GM19099 (cell line): ENCODE results near the gene COL4A2.

Experiments used
- POLR2A ChIP-seq: IDR thresholded peaks from 3 replicates; pipeline ENCODE4 v1.6.1; 2011; ENCODE audit warnings: low read depth; ENCODE audit not compliant: insufficient read length; ENCODE audit errors: extremely low read depth

The COL4A2 gene

DNA sequence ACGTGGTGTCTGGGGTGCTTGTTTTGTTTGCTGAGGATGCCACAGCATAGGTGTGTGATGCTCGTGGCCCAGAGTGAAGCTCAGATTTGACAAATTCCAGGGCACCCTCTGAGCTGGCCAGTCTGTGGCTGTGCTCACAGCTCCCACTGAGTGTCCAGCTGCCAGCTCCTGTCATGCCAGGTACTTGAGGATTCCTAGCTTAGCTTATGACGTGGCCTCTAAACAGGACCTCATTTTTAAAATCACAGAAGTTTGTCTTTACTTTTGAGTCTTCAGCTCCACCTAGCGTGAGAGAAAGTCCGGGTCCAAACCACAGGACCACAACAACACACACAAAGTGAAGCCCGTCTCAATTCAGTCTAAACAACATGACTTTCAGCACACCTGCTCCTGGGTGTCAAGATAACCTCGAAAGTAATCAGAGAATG is 137.2 kb downstream of the COL4A2 start:
- TF ChIP-seq POLR2A, result no peak

DNA sequence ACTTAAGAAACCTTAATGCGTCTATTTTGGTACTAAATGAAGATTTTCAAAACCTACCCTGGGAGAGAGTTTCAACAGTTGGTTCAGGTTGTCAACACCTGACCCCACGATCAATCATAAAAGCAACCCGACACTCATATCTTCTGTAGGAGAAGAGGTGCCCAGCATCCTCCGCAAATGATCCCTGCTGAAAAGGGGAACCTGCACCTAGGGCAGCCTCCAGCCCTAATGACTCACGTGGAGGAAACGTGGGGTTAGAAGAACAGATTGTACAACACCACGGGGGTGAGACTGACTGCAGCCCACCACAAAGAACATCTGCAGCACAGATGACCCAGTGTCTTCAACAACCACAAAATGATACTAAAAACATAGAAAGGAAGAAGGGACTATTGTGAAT is 138.1 kb downstream of the COL4A2 start:
- TF ChIP-seq POLR2A, result no peak

DNA sequence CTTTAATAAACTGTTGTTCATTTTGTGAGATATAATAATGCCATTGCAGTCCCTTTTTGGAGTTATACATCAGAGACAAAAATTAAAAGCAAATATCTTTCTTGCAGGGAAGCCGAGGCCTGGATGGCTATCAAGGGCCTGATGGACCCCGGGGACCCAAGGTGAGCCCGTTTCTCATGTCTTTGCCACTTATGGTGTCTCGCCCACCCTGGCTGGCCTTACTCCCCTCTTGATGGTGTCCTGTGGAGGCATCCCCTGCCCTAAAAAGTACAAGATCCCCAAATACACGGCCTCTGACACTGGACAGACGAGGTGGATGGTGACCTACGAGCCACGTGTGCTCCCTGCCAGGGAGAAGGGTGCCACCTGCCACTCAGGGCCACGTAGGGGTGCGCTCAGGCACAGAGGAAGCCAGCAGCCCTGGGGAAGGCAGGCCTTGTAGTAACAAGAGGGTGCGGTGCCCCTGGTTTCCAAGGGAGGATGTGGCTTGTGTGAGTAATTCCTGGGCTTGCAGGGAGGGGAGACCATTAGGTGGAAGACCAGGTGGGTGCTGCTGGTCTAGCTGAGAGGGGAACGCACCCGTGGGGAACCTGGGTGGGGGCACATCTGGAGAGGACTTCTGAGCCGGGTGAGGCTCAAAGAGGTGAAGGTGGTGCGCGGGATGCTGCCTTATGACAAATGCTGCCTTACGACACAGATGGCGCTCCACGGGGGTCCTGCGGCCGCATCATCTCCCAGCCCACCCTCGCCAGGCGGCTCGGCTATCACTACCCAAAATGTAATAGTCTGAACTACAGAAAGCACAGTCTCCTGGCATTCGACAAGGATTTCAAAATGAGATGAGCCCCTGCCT is 138.9 kb downstream of the COL4A2 start:
- TF ChIP-seq POLR2A, result no peak

GRCh38 chr13:110446575-110446890 is 139.4 kb downstream of the COL4A2 start:
- TF ChIP-seq POLR2A, result no peak

GRCh38 chr13:110447058-110447511 is 140.0 kb downstream of the COL4A2 start:
- TF ChIP-seq POLR2A, result no peak

DNA sequence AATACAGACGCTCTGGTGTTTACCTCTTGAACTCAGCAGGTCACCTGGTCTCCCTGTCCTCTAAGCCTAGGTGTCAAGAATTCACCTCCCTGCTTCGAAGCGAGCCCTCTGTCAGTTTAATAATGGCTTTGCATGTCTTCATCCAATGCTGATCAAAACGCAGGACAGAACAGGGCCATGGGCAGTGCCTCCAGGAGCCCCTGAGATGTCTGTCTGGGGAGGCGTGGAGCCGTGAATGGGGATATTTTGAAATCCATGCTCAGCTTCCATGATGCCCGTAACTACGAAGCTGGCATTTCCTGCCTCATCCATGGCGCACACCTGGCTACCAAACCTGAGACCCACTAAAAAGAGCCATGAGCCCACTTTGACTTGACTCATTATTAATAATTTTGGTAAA is 140.7 kb downstream of the COL4A2 start:
- no peak for TF ChIP-seq POLR2A

DNA sequence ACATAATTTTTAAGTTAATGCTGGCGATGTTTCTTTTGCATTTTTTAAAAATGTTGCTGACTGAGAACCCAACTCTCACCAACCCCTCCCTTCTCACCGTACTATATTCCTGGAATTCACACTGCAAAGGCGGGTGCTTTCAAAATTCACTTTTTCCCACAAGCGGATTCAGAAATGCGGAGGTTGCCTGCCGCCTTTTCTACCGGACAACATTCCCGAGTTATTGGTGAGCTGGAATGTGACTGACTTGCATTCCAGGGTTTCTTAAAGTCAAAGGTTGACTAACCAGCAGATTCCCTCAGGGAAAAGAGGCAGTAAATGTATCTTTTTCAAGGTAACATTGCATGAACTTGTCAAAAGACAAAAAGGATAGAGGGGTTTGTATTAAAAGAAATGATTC is 141.1 kb downstream of the COL4A2 start:
- TF ChIP-seq POLR2A, result no peak

- no peak for TF ChIP-seq POLR2A
Measured at GRCh38 chr13:110448677-110449076, 141.6 kb downstream of the COL4A2 start.

DNA sequence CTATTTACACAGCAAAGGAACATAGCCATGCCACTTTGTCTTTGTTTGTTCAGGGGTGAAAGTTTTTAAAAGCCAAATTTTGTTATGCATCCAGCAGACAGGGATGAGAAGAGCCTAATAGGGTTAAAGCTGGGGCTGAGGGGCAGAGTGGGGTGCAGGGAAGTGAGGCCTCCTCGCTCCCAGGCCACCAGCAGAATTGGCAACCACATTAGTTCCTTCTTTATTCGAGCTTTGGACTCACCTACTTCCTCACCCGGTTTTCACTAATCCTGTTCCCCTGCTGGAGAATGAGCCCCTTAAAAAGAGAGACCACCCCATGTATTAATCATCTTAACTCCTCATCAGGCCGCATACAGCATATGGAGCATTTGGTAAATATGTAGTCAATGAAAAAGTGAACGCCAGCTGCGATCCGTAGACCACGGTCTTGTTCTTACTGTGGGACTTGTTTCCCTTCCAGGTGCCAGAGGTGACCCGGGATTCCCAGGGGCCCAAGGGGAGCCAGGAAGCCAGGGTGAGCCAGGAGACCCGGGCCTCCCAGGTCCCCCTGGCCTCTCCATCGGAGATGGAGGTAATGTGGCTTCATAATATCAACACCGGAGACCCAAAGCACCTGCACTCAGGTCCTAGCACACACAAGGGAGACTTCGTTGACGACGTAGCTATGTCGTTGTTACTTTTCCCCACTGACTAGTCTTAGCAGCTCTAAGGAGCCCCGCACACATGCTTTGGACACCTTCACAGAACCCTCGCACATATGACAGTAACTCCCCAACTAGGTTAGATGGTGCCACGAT is 142.3 kb downstream of the COL4A2 start:
- TF ChIP-seq POLR2A, result no peak

- no peak for TF ChIP-seq POLR2A
Measured at GRCh38 chr13:110450016-110450900, 143.2 kb downstream of the COL4A2 start.

DNA sequence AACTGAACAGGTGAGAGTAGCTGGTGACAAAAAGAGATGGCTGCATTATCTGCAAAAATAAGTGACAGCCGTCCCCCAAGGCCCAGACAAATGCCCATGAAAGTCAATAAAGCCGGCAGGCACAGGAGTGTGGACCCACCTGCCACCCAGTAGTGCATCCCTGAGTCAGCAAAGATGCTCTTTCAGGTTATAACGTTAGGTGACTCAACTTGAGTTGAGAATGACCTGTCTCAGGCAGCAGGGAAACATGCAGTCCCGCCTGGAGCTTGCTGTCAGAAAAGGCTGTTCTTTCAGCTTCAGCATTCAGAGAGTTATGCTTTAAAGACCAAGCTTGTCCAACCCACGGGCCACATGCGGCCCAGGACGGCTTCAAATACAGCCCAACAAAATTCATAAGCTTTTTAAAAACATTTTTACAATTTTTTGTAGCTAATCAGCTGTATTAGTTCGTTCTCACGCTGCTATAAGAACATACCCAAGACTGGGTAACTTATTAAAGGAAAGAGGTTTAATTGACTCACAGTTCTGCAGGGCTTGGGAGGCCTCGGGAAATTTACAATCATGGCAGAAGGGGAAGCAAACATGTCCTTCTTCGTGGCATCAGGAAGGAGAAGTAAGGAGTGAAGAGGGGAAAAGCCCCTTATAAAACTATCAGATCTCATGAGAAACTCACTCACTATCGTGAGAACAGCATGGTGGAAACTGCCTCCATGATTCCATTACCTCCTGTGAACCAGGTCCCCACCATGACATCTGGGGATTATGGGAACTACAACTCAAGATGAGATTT is 144.1 kb downstream of the COL4A2 start:
- TF ChIP-seq POLR2A, result no peak

DNA sequence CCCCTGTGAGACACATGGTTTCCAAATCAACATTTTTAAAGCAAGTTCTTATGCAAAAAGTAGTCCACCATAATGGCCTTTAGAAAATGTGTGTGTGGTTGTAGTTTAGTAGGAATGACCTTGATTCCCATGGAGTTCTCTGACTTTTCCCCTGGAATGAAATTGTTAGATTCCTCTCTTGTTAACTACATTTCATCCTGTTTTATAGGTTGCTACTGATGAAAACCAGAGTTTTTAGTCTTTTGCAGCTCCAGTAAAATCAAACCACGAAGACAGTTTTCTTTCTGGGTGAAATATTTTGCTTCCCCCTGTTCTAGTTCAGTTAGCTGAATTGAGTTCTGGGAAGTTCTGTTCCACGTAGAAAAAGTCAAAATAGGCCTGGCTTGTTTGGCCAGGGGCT is 146.7 kb downstream of the COL4A2 start:
- no peak for TF ChIP-seq POLR2A

- TF ChIP-seq POLR2A, result no peak
Measured at GRCh38 chr13:110454227-110454859, 147.3 kb downstream of the COL4A2 start.

DNA sequence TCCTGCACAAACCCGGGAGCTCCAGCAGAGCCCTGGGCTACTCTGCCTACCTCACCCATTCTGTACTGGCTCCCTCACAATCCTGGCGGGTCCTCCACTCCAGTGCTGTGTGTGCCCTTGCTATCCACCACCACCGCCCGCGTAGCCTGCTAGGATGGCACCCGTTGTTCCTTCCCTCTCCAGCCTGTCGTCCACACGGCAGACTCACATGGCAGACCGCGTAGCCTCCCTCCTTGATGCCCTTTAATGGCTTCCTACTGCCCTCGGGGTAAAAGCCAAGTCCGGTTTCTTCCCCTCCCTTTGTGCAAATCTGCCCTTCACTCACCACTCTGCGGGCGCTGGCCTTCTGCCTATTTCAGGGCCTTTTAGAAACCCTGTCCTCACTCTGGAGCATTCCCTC is 147.9 kb downstream of the COL4A2 start:
- no peak for TF ChIP-seq POLR2A
